Hepatocyte (in vitro differentiated cells): ENCODE data around the gene CEACAM7. TPM values are rescaled to one million over a fixed set of nuclear protein-coding genes. Genes with fewer than 3 reads are reported as not detected.
"Not testable (repeated sequence)": the region's sequence is repeated elsewhere in the genome, so short reads cannot be mapped to it uniquely, and the experiment has no call there.

Source experiments
- DNase-seq: peaks from one replicate; pipeline ENCODE4 v3.0.0-alpha.2; 2016; ENCODE audit warnings: low spot score
- H2AFZ ChIP-seq: fragments of 200-600 bp; sonication (generic); 2 replicates; pipeline ENCODE4 v1.6.0; 2016; ENCODE audit warnings: antibody characterized with exemption, mild to moderate bottlenecking
- H3K27ac ChIP-seq: fragments of 200-600 bp; sonication (generic); 2 replicates; pipeline ENCODE4 v1.5.1; 2016; ENCODE audit warnings: mild to moderate bottlenecking
- H3K27me3 ChIP-seq: fragments of 200-600 bp; sonication (generic); 2 replicates; pipeline ENCODE4 v1.6.1; 2016
- H3K36me3 ChIP-seq: fragments of 200-600 bp; sonication (generic); replicated peaks from 2 replicates; pipeline ENCODE4 v1.5.1; 2016; ENCODE audit warnings: low read depth; ENCODE audit not compliant: insufficient read depth
- H3K4me1 ChIP-seq: fragments of 200-600 bp; sonication (generic); 2 replicates; pipeline ENCODE4 v1.5.1; 2016; ENCODE audit warnings: mild to moderate bottlenecking, moderate library complexity; ENCODE audit not compliant: insufficient read depth
- H3K4me2 ChIP-seq: fragments of 200-600 bp; sonication (generic); 2 replicates; pipeline ENCODE4 v1.6.0; 2016
- H3K4me3 ChIP-seq: fragments of 200-600 bp; sonication (generic); 2 replicates; pipeline ENCODE4 v1.5.1; 2016; ENCODE audit warnings: mild to moderate bottlenecking
- H3K79me2 ChIP-seq: fragments of 200-600 bp; sonication (generic); 2 replicates; pipeline ENCODE4 v1.6.0; 2017; ENCODE audit warnings: mild to moderate bottlenecking
- H3K9me2 ChIP-seq: fragments of 200-600 bp; sonication (generic); replicated peaks from 2 replicates; pipeline ENCODE4 v1.6.0; 2017; ENCODE audit warnings: mild to moderate bottlenecking; ENCODE audit not compliant: insufficient read depth
- H3K9me3 ChIP-seq: fragments of 200-600 bp; sonication (generic); 2 replicates; pipeline ENCODE4 v1.5.1; 2016; ENCODE audit warnings: low read depth, mild to moderate bottlenecking
- H4K20me1 ChIP-seq: fragments of 200-600 bp; sonication (generic); 2 replicates; pipeline ENCODE4 v1.6.0; 2016; ENCODE audit warnings: mild to moderate bottlenecking; ENCODE audit not compliant: insufficient read depth, poor library complexity, severe bottlenecking
- EZH2 ChIP-seq: fragments of 200-600 bp; sonication (generic); IDR thresholded peaks from 2 replicates; pipeline ENCODE4 v1.6.1; 2016; ENCODE audit warnings: antibody characterized with exemption, mild to moderate bottlenecking, borderline replicate concordance
- EZH2phosphoT487 ChIP-seq: fragments of 200-600 bp; sonication (generic); IDR thresholded peaks from one replicate; pipeline ENCODE4 v1.6.1; 2018; ENCODE audit warnings: antibody characterized with exemption, mild to moderate bottlenecking, low read depth, moderate library complexity; ENCODE audit not compliant: unreplicated experiment, severe bottlenecking
- WGBS: methylation state at CpG from one replicate; pipeline ENCODE4 v1.1.6; 2016; ENCODE audit warnings: low lambda C conversion rate; ENCODE audit errors: missing lambda C conversion rate; 5-methylcytosine and 5-hydroxymethylcytosine counted together
- polyA plus RNA-seq: library from polyadenylated mRNA; unstranded; fragments of >200 nt; fragmentation: Nextera tagmentation; extraction: Ambion mirVana; gene quantifications from 2 replicates; pipeline ENCODE4 v1.2.1, GENCODE V29; 2016
- total RNA-seq: library from RNA; depleted of rRNA; stranded (reverse); fragments of >200 nt; gene quantifications from 2 replicates; pipeline ENCODE4 v1.2.3, GENCODE V29; 2014
- TF ChIP-seq, protein P1 (sequence below): fragments of 200-600 bp; sonication (generic); IDR thresholded peaks from 2 replicates; pipeline ENCODE4 v1.5.1; 2016; ENCODE audit warnings: antibody characterized with exemption, mild to moderate bottlenecking; ENCODE audit not compliant: poor library complexity

Gene CEACAM7
- total and polyA plus RNA-seq, 2 experiments from 2014 or later, result 2.7 TPM; not detected in 1

DNA sequence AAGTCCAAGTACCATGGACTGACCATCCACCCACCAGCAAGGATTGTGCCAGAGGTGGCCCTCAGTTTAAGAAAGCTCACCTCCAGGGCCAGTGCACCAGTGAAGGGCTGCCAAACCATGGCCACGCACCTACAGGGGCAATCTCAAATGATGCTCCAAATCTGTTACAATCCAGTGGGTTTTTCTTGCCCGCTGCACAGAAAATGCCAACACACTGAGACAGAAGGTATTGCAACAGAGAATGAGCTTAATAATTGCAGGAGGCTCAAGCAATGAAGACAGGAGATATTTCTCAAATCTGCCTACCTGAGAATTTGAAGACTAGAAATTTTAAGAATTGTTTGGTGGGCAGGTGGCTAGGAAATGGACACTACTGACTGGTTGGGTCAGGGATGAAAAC lies 22.0 kb downstream of the CEACAM7 start:
- Histone ChIP-seq H3K27me3 (no peaks in the 10 kb centered on the region), H4K20me1 (no peaks in the 10 kb centered on the region), H3K4me3 (no peak overlapping the region), H3K27ac (no peak overlapping the region), H3K9me3 (peaks cover 3% of the 10 kb centered on the region), H3K79me2 (no peaks in the 10 kb centered on the region), H3K4me2 (no peak overlapping the region), H3K36me3 (no peaks in the 10 kb centered on the region), H3K4me1 (no peaks in the 10 kb centered on the region), H3K9me2 (no peaks in the 10 kb centered on the region), H2AFZ (no peak overlapping the region)
- 54% methylated on average over 2 of the region's 2 CpGs for WGBS
- TF ChIP-seq, protein P1, sequence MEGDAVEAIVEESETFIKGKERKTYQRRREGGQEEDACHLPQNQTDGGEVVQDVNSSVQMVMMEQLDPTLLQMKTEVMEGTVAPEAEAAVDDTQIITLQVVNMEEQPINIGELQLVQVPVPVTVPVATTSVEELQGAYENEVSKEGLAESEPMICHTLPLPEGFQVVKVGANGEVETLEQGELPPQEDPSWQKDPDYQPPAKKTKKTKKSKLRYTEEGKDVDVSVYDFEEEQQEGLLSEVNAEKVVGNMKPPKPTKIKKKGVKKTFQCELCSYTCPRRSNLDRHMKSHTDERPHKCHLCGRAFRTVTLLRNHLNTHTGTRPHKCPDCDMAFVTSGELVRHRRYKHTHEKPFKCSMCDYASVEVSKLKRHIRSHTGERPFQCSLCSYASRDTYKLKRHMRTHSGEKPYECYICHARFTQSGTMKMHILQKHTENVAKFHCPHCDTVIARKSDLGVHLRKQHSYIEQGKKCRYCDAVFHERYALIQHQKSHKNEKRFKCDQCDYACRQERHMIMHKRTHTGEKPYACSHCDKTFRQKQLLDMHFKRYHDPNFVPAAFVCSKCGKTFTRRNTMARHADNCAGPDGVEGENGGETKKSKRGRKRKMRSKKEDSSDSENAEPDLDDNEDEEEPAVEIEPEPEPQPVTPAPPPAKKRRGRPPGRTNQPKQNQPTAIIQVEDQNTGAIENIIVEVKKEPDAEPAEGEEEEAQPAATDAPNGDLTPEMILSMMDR, result no peak
- TF ChIP-seq EZH2 (no peak), EZH2phosphoT487 (no peak)
- no peak for DNase-seq

DNA sequence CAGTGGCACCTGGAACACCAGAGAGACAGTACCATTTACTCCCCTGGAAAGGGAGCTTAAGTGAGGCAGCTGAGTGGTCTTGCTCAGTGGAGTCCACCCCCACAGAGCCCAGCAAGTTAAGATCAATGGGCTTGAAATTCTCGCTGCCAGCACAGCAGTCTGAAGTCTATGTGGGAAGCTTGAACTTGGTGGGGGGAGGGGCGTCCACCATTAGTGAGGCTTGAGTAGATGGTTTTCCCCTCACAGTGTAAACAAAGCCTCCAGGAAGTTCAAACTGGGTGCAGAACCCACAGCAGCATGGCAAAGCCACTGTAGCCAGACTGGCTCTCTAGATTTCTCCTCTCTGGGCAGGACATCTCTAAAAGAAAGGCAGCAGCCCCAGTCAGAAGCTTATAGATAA lies 30.9 kb downstream of the CEACAM7 start:
- Histone ChIP-seq H3K4me1 (no peaks in the 10 kb centered on the region), H3K79me2 (no peaks in the 10 kb centered on the region), H3K4me3 (no peak overlapping the region), H3K27me3 (no peaks in the 10 kb centered on the region), H3K27ac (no peak overlapping the region), H2AFZ (no peak overlapping the region), H4K20me1 (no peaks in the 10 kb centered on the region), H3K9me2 (no peaks in the 10 kb centered on the region), H3K4me2 (no peak overlapping the region), H3K36me3 (no peaks in the 10 kb centered on the region), H3K9me3 (no peaks in the 10 kb centered on the region)
- no peak for TF ChIP-seq EZH2phosphoT487
- no peak for DNase-seq
- WGBS, result 53% methylated on average over 2 of the region's 2 CpGs

DNA sequence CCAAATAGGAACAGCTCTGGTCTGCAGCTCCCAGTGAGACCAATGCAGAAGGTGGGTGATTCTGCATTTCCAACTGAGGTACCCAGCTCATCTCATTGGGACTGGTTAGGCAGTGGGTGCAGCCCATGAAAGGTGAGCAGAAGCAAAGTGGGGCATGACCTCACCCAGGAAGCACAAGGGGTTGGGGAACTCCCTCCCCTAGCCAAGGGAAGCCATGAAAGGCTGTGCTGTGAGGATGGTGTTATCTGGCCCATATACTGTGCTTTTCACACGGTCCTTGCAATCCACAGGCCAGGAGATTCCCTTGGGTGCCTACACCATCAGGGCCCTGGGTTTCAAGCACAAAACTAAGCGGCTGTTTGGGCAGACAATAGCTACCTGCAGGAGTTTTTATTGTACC lies 31.3 kb downstream of the CEACAM7 start:
- not testable (repeated sequence) for DNase-seq, H4K20me1 ChIP-seq, H2AFZ ChIP-seq, H3K9me3 ChIP-seq, H3K4me1 ChIP-seq, H3K4me2 ChIP-seq, H3K79me2 ChIP-seq, H3K9me2 ChIP-seq, H3K4me3 ChIP-seq, H3K27ac ChIP-seq, H3K27me3 ChIP-seq, H3K36me3 ChIP-seq
- 33% methylated on average over 2 of the region's 2 CpGs for WGBS

DNA sequence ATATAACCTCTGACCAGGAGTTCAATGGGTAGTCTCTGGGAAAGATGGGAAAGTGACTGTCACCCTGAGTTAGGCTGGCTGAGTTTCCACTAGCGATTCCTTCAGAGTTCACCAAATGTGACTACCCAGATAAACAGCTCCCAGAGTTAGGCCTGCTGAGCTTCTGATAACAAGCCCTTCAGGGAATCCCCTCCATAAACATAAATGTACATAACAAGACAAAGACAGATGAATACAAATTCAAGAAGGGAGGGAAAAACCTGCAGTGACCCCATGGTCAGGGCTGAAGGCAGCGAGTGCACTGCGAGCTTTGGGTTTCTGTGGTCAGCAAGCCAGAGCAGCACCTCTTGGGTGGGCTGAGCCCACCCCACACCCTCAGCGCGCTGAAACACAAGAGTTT lies 35.8 kb downstream of the CEACAM7 start:
- no peak overlapping the region for H3K4me2 ChIP-seq
- H3K27me3 ChIP-seq, result no peaks in the 10 kb centered on the region
- no peak overlapping the region for H3K4me3 ChIP-seq
- no peak overlapping the region for H3K27ac ChIP-seq
- no peaks in the 10 kb centered on the region for H3K9me2 ChIP-seq
- H3K79me2 ChIP-seq, result no peaks in the 10 kb centered on the region
- no peaks in the 10 kb centered on the region for H3K9me3 ChIP-seq
- no peak for TF ChIP-seq EZH2
- 61% methylated on average over 5 of the region's 5 CpGs for WGBS
- H3K4me1 ChIP-seq, result no peaks in the 10 kb centered on the region
- no peaks in the 10 kb centered on the region for H3K36me3 ChIP-seq
- no peak overlapping the region for H2AFZ ChIP-seq
- H4K20me1 ChIP-seq, result no peaks in the 10 kb centered on the region
- DNase-seq, result no peak

DNA sequence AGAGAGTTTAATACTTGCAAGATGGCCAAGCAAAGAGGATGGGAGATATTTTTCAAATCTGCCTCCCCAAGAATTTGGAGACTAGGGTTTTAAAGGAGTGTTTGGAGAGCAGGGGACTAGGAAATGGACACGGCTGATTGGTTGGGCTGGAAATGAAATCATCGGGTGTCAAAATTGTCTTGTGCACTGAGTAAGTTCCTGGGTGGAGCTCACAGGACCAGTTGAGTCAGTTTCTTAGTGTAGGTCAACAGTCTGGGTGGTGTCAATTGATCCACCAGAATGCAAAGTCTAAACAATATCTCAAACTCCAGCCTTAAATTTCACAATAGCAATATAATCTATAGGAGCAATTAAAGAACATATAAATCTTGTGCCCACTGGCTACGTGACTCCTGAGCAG lies 38.2 kb downstream of the CEACAM7 start:
- H4K20me1 ChIP-seq, result no peaks in the 10 kb centered on the region

More for the DNA sequence above, 38.2 kb downstream of the CEACAM7 start:
- Histone ChIP-seq H3K9me3 (no peaks in the 10 kb centered on the region), H3K9me2 (no peaks in the 10 kb centered on the region), H3K27ac (no peak overlapping the region), H3K4me1 (no peaks in the 10 kb centered on the region), H3K27me3 (no peaks in the 10 kb centered on the region), H3K36me3 (no peaks in the 10 kb centered on the region), H3K4me2 (no peak overlapping the region), H2AFZ (no peak overlapping the region), H3K4me3 (no peak overlapping the region), H3K79me2 (no peaks in the 10 kb centered on the region)
- 68% methylated on average over 3 of the region's 3 CpGs for WGBS
- no peak for DNase-seq
- TF ChIP-seq, protein P1, result no peak
- TF ChIP-seq EZH2 (no peak), EZH2phosphoT487 (no peak)
